GM19324 (cell line): ENCODE results near the gene POLR2F.

Experiments used
- ATAC-seq: cut with Tn5 transposase; IDR thresholded peaks from one replicate; pipeline ENCODE4 v1.9.1; 2021; ENCODE audit warnings: mild to moderate bottlenecking, moderate library complexity; ENCODE audit not compliant: unreplicated experiment, low FRiP score

Gene POLR2F

GRCh38 chr22:37996515-37997246 is 43.2 kb downstream of the POLR2F start:
- no peak for ATAC-seq

DNA sequence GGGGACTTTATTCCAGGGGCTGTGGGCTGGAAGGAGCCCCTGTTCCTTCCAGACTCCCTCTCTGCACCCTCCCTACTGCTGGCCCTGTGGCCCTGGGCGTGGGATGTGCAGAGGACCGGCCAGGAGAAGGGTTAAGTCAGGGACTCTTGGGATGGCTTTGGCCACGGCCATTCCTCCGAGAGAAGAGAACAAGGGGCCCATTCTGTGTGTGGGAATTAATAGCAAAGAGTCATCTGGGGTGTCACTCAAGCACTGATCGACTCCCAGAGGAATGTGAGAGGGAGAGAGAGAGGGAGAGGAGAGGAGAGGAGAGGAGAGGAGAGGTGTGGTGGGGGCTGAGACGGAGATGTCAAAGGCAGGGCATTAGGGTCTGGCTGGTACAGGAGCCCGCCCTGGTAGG is 45.0 kb downstream of the POLR2F start:
- no peak for ATAC-seq

GRCh38 chr22:37999236-37999635 is 45.7 kb downstream of the POLR2F start:
- no peak for ATAC-seq

DNA sequence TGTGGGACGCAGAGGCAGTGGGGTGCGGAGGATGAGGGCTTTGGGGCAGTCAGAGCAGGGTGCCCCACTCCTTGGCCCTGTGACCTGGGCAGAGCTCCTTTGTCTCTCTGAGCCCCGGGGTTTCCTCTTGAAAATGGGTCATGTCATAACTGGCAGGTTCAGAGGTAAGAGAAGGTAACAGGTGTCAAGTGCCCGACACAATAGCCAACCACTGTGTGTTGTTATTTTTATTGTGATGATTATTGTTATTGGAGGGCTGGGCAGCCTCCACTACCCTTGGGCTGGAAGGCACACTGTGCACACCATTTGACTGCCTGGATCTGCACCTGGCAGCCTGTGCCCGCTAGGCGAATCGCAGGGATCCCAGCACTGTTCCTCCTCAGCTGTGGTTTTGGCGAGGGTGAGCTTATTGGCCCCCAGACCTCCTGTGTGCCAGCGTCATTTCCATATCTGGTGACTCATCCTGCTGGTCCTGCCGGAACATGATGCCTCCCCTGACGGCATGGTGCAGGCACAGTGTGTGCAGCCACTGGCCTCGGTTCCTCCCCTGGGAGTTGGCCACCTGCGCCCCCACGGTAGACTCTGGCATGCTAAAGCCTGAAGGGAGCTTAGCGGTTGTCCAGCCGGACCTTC is 46.3 kb downstream of the POLR2F start:
- no peak for ATAC-seq

DNA sequence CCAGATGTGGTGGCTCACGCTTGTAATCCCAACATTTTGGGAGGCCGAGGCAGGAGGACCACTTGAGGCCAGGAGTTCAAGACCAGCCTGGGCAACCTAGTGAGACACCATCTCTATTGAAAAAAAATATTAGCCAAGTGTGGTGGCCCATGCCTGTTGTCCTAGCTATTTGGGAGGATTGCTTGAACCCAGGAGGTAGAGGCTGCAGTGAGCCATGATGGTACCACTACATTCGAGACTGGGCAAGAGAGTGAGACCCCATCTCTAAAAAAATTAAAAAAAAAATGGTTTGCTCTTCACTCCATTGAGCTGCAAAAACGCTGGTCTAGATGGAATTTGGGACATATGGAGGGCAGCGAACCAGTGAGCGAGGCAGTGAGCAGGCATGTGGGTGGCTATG is 52.4 kb downstream of the POLR2F start:
- ATAC-seq = no peak

GRCh38 chr22:38006906-38007305 is 53.4 kb downstream of the POLR2F start:
- ATAC-seq = no peak

DNA sequence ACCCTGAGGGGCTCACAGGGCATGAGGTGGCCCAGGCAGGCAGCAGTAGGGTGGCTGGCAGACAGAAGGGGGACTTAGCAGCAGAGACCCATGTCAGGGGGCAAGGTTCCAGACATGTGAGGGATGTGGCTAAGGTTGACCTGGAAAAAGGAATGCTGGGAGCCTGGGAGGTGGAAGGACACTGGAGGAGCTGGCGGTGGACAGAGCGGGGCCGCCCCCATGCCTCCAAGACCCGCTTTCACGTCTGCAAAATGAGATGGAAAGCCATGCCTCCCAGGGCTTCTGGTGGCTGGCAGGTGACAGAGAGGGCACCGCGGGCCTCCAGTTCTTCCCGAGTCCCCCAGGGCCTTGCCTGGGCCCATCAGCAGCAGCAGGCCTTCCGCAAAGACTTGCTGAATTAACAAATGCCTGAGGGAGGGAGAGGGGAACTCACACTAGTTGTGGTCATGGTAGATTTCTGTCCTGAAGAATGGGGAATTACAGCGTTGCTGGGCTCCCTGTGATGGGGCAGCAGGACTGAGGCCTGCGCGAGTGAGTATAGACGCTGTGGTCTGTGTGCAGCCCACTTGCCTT is 53.9 kb downstream of the POLR2F start:
- ATAC-seq = no peak

- ATAC-seq = no peak
These were observed 55.7 kb downstream of the POLR2F start for GRCh38 chr22:38009000-38009806.

GRCh38 chr22:38012604-38013072 is 59.1 kb downstream of the POLR2F start:
- no peak for ATAC-seq

- no peak for ATAC-seq
These were observed 60.6 kb downstream of the POLR2F start for GRCh38 chr22:38014083-38014482.

DNA sequence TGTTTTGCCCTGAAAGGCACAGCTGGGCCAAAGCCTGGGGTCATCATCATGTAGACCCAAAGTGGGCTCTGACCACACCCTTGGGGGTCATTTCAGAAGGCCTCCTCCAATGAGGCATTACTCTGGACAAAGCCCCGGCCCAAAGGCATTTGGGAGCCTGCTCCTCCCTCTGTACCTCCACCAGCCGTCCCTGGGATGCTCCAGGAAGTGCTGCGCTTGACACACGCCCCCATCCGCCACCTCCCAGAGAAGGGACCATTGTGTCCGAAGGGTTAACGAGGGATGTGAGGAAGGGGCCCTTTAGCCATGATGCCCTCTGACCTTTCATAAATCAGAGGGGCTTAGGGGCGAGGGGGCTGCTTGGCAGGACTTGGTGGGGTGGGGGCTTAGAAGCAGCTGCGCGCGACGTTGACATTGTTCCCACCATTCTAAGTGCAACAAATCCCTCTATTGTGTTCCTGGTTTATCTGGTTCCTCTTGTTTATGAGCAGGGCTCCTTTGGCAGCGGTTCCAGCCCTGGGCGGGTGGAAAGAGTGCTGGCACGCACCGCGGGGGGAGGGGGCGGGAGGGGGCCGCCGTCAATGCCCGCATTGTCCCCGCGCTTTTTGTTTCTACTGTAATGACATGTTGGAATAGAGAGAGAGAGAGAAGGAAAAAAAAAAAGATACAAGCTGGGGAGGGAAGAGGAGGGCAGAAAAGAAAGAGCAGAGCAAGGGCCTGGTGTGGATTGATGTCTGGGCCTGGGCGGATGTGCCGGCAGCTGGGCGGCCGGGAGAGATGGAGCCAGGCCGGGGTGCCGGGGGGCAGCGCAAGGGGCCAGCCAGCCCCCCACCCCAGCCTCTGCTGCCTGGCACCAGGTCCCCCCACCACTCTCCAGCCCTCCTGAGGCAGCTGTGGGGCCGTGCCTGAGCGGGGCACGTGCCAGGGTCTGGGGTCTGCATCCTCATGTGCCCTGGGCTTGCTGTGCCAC is 63.0 kb downstream of the POLR2F start:
- no peak for ATAC-seq

GRCh38 chr22:38017272-38017920 is 63.9 kb downstream of the POLR2F start:
- no peak for ATAC-seq

DNA sequence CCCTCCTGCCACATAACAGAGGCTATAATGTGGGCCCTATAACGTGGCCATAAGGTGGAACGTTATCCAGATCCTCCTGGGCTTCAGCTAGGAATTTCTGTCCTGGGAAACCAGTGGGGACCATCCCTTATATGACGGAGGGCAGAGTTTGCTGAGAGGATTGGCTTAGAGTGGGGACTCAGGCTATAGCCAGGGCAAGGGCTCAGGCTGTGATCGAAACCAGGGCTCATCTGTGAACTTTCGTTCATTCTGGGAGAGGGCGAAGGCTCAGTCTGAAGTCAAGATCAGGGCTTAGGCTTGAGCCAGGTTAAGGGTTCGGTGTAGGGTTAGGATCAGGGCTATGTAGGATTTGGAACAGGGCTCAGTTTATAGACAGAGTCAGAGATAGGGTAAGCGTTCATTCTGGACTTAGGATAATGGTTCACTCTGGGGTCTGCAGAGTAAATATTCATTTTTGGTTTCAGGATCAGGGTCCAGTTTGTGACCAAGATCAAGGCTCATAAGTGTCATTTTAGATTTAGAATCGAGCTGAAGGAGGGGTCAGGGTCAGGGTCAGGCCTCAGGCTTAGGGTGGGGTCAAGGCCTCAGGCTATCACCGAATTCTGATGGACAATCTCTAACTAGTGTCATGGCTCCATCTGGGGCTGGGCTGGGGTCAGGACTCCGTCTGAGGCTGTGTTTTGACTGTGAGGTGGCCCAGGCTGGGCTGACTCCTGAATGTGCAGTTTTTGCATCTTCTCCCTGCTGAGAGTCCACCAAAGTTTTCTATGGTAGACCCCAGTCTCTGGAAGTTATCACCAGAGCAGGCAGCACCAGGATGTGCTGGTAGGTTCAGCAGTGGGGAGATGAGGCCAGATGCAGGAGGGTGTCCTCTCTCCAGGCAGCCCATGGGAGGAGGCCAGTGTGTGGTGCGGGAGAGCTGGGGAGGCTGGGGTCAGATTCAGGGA is 64.7 kb downstream of the POLR2F start:
- ATAC-seq = no peak
